ENCODE results near the gene RBM41.

GRCh38 chrX:107076158-107076557, 42.5 kb downstream of the RBM41 start:
- TF ChIP-seq CTCF (IDR thresholded peaks at IDR 0.05; ENCODE audit: low read depth, low read length) (no peak), POLR2A (IDR thresholded peaks at IDR 0.05; ENCODE audit: extremely low read depth, insufficient read length) (no peak), MYC (IDR thresholded peaks at IDR 0.05; ENCODE audit: low read depth, low read length) (no peak)
- TF ChIP-seq, protein P1, sequence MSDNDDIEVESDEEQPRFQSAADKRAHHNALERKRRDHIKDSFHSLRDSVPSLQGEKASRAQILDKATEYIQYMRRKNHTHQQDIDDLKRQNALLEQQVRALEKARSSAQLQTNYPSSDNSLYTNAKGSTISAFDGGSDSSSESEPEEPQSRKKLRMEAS (IDR thresholded peaks at IDR 0.05; ENCODE audit: low read depth, low read length): no peak
